H1 (cell line): ENCODE measurements around the gene MVK. TPM values are rescaled to one million over a fixed set of nuclear protein-coding genes. Genes with fewer than 3 reads are reported as not detected.

Source experiments
- CTCF ChIA-PET: fragments of 300-600 bp; sonication (Branson Sonifier 250); formaldehyde crosslinking; loops from one replicate; lab custom pipeline; 2021; ENCODE audit not compliant: partially characterized antibody; lab: Charles Lee
- POLR2A ChIA-PET: fragments of 300-600 bp; sonication (Branson Sonifier 250); formaldehyde crosslinking; loops from one replicate; lab custom pipeline; 2021; ENCODE audit warnings: inconsistent platforms; ENCODE audit not compliant: partially characterized antibody; lab: Charles Lee
- DNase-seq, 2 experiments: peaks; one replicate each; pipeline versions ENCODE4 v3.0.0 to v3.0.0-alpha.2; 2010 to 2022; ENCODE audit warnings: low spot score in 2 of 2, low read depth in 1 of 2, mixed read lengths in 1 of 2
- FAIRE-seq: peaks from 2 replicates; lab custom pipeline; 2011; peaks lifted over from hg19 to GRCh38; lab: Jason Lieb, UNC
- H2AFZ ChIP-seq: 2 replicates; pipeline ENCODE4 v1.8.1; 2012; ENCODE audit warnings: low read length, inconsistent platforms
- H2AK5ac ChIP-seq: 2 replicates; pipeline ENCODE4 v1.6.1; 2013; ENCODE audit warnings: low read depth, low read length
- H2BK120ac ChIP-seq: replicated peaks from 2 replicates; pipeline ENCODE3; 2013; ENCODE audit warnings: low read depth, low read length, inconsistent platforms
- H2BK12ac ChIP-seq: 2 replicates; pipeline ENCODE4 v1.6.1; 2013; ENCODE audit warnings: low read depth, low read length
- H2BK15ac ChIP-seq: 2 replicates; pipeline ENCODE4 v1.6.1; 2013; ENCODE audit warnings: low read length
- H2BK20ac ChIP-seq: 2 replicates; pipeline ENCODE4 v1.6.1; 2013; ENCODE audit warnings: low read length
- H2BK5ac ChIP-seq: 2 replicates; pipeline ENCODE4 v1.6.1; 2013; ENCODE audit warnings: low read depth, low read length
- H3K14ac ChIP-seq: 2 replicates; pipeline ENCODE4 v1.6.1; 2013; ENCODE audit warnings: inconsistent platforms; ENCODE audit not compliant: insufficient read length
- H3K18ac ChIP-seq: 2 replicates; pipeline ENCODE4 v1.6.1; 2013; ENCODE audit warnings: low read length; ENCODE audit errors: extremely low read depth
- H3K23ac ChIP-seq: 2 replicates; pipeline ENCODE4 v1.6.1; 2013; ENCODE audit warnings: inconsistent platforms; ENCODE audit not compliant: insufficient read length
- H3K23me2 ChIP-seq: 2 replicates; pipeline ENCODE4 v1.6.1; 2013; ENCODE audit warnings: low read depth, low read length
- H3K27ac ChIP-seq: 2 replicates; pipeline ENCODE4 v1.6.1; 2011; ENCODE audit warnings: low read depth, low read length, inconsistent platforms
- H3K27me3 ChIP-seq, 4 experiments: replicated peaks in 1 of 4; 1 replicate in 1 of 4; 2 replicates in 3 of 4; pipeline versions ENCODE4 v1.6.1 to v1.8.1; 2011 to 2013; ENCODE audit warnings: low read length in 3 of 4, mild to moderate bottlenecking in 3 of 4, inconsistent platforms in 2 of 4, mixed read lengths in 2 of 4, moderate library complexity in 1 of 4; ENCODE audit not compliant: control insufficient read depth in 3 of 4, insufficient read depth in 3 of 4; ENCODE audit errors: extremely low read depth in 1 of 4
- H3K36me3 ChIP-seq, 4 experiments: 2 replicates each; pipeline versions ENCODE4 v1.6.1 to v1.8.1; 2011 to 2013; ENCODE audit warnings: mild to moderate bottlenecking in 4 of 4, low read length in 3 of 4, moderate library complexity in 2 of 4, control low read depth in 1 of 4, inconsistent platforms in 1 of 4; ENCODE audit not compliant: insufficient read depth in 4 of 4, control insufficient read depth in 2 of 4
- H3K4ac ChIP-seq: replicated peaks from 2 replicates; pipeline ENCODE3; 2013; ENCODE audit warnings: low read length, low read depth, mixed read lengths, inconsistent platforms; ENCODE audit not compliant: insufficient read length
- H3K4me1 ChIP-seq, 4 experiments: replicated peaks in 1 of 4; 1 replicate in 1 of 4; 2 replicates in 3 of 4; pipeline versions ENCODE4 v1.6.1 to v1.8.1; 2011 to 2013; ENCODE audit warnings: low read length in 3 of 4, inconsistent platforms in 2 of 4, mixed read lengths in 1 of 4; ENCODE audit not compliant: insufficient read depth in 4 of 4, control insufficient read depth in 3 of 4
- H3K4me2 ChIP-seq, 2 experiments: 2 replicates each; pipeline versions ENCODE4 v1.6.1 to v1.8.1; 2011 to 2013; ENCODE audit warnings: low read depth in 2 of 2, low read length in 2 of 2, control low read depth in 1 of 2, inconsistent platforms in 1 of 2, mild to moderate bottlenecking in 1 of 2; ENCODE audit not compliant: insufficient read depth in 1 of 2
- H3K4me3 ChIP-seq, 4 experiments: fragments of 200-600, 300-600 bp in 1 of 4; sonication (generic), shearing (Covaris generic), sonication (Bioruptor Twin) in 1 of 4; 2 replicates each; pipeline versions ENCODE4 v1.5.1 to v1.8.1; 2011 to 2016; ENCODE audit warnings: low read length in 4 of 4, low read depth in 3 of 4, control low read depth in 2 of 4, inconsistent platforms in 2 of 4, mild to moderate bottlenecking in 2 of 4, mixed read lengths in 1 of 4, moderate library complexity in 1 of 4; ENCODE audit not compliant: insufficient read depth in 2 of 4; ENCODE audit errors: extremely low read depth in 1 of 4
- H3K56ac ChIP-seq: replicated peaks from 2 replicates; pipeline ENCODE3; 2013; ENCODE audit warnings: low read depth, mild to moderate bottlenecking, mixed read lengths, low read length, inconsistent platforms; ENCODE audit not compliant: insufficient read length
- H3K79me1 ChIP-seq: 2 replicates; pipeline ENCODE4 v1.6.1; 2013; ENCODE audit warnings: low read depth, low read length, control low read depth
- H3K79me2 ChIP-seq, 2 experiments: 2 replicates each; pipeline versions ENCODE4 v1.6.1 to v1.8.1; 2012 to 2013; ENCODE audit warnings: low read length in 2 of 2, mild to moderate bottlenecking in 2 of 2, inconsistent platforms in 1 of 2; ENCODE audit not compliant: insufficient read depth in 2 of 2, control insufficient read depth in 1 of 2
- H3K9ac ChIP-seq, 4 experiments: replicated peaks in 1 of 4; 1 replicate in 1 of 4; 2 replicates in 3 of 4; pipeline versions ENCODE4 v1.6.1 to v1.8.1; 2011 to 2013; ENCODE audit warnings: low read depth in 3 of 4, low read length in 3 of 4, control low read depth in 2 of 4, mild to moderate bottlenecking in 2 of 4, moderate library complexity in 2 of 4, inconsistent platforms in 1 of 4; ENCODE audit errors: extremely low read depth in 1 of 4
- H3K9me3 ChIP-seq, 2 experiments: 2 replicates each; pipeline versions ENCODE4 v1.6.1 to v1.8.1; 2012 to 2013; ENCODE audit warnings: mild to moderate bottlenecking in 2 of 2, moderate library complexity in 2 of 2, control low read depth in 1 of 2, inconsistent platforms in 1 of 2, low read depth in 1 of 2, low read length in 1 of 2, mixed read lengths in 1 of 2; ENCODE audit not compliant: insufficient read depth in 2 of 2
- H4K20me1 ChIP-seq, 2 experiments: replicated peaks in 1 of 2; 2 replicates each; pipeline versions ENCODE3 to v1.8.1; 2011 to 2013; ENCODE audit warnings: inconsistent platforms in 2 of 2, low read length in 2 of 2, mild to moderate bottlenecking in 1 of 2; ENCODE audit not compliant: insufficient read depth in 2 of 2, control insufficient read depth in 1 of 2
- H4K5ac ChIP-seq: 2 replicates; pipeline ENCODE4 v1.6.1; 2013; ENCODE audit warnings: low read length, low read depth, mixed read lengths, inconsistent platforms; ENCODE audit not compliant: insufficient read length
- H4K8ac ChIP-seq: 2 replicates; pipeline ENCODE4 v1.8.0; 2013; ENCODE audit warnings: mild to moderate bottlenecking, moderate library complexity, low read length, inconsistent platforms; ENCODE audit not compliant: insufficient read depth; ENCODE audit errors: extremely low read depth
- H4K91ac ChIP-seq: replicated peaks from 2 replicates; pipeline ENCODE3; 2013; ENCODE audit warnings: low read length, mixed read lengths, inconsistent platforms; ENCODE audit not compliant: insufficient read length
- BCL11A ChIP-seq, 2 experiments: IDR thresholded peaks; one replicate each; pipeline ENCODE4 v1.6.1; 2011; ENCODE audit warnings: low read depth in 2 of 2, low read length in 2 of 2, mild to moderate bottlenecking in 2 of 2
- GTF2F1 ChIP-seq: IDR thresholded peaks from 2 replicates; pipeline ENCODE4 v1.6.1; 2012; ENCODE audit warnings: low read depth, low read length, improper control_type of control experiment, borderline replicate concordance
- HDAC2 ChIP-seq, 2 experiments: fragments of 300-600 bp in 1 of 2; sonication (generic) in 1 of 2; IDR thresholded peaks; 2 replicates each; pipeline ENCODE4 v1.6.1; 2011 to 2012; ENCODE audit warnings: low read depth in 2 of 2, low read length in 2 of 2, mild to moderate bottlenecking in 2 of 2, moderate library complexity in 2 of 2, borderline replicate concordance in 1 of 2, inconsistent platforms in 1 of 2
- SP1 ChIP-seq: IDR thresholded peaks from 2 replicates; pipeline ENCODE4 v1.6.1; 2011; ENCODE audit warnings: low read depth, low read length
- SP2 ChIP-seq: IDR thresholded peaks from 2 replicates; pipeline ENCODE4 v1.6.1; 2012; ENCODE audit warnings: mild to moderate bottlenecking, low read length, inconsistent platforms
- TCF12 ChIP-seq: IDR thresholded peaks from 2 replicates; pipeline ENCODE4 v1.6.1; 2011; ENCODE audit warnings: low read depth, mild to moderate bottlenecking, low read length
- WGBS, 2 experiments: shearing (Covaris generic) in 1 of 2; methylation state at CpG; one replicate each; pipeline versions ENCODE4 v1.1.6 to v1.1.7; 2013 to 2015; ENCODE audit warnings: low lambda C conversion rate in 2 of 2, mixed read lengths in 2 of 2, inconsistent platforms in 1 of 2, low coverage in 1 of 2, missing lambda C conversion rate in 1 of 2; ENCODE audit not compliant: insufficient replicate concordance in 2 of 2, insufficient coverage in 1 of 2, insufficient read length in 1 of 2; ENCODE audit errors: extremely low coverage in 1 of 2, missing lambda C conversion rate in 1 of 2; 5-methylcytosine and 5-hydroxymethylcytosine counted together
- polyA plus RNA-seq, 7 experiments: library from polyadenylated mRNA; depleted of rRNA in 3 of 7; stranded (reverse) in 5 of 7; unstranded in 2 of 7; fragments of >200 nt in 5 of 7; fragments of 200-250 nt in 2 of 7; gene quantifications; 1 replicate in 5 of 7; 2 replicates in 1 of 7; 4 replicates in 1 of 7; pipeline versions ENCODE4 v1.2.1 to v1.2.3, GENCODE V29; 2011 to 2013; ENCODE audit warnings: missing spikeins in 2 of 7, mixed read lengths in 2 of 7
- total RNA-seq: library from RNA; stranded (reverse); fragmentation: NEBNext Ultra II Directional; extraction: Animal tissue kit (Norgen Biotek cat#: 25700); gene quantifications from 2 replicates; pipeline ENCODE4 v1.2.1, GENCODE V29; 2021

MVK gene
- total and polyA plus RNA-seq, 2 of the 8 experiments (the other 6 are each of a cell fraction or from before 2014, with no cell fraction given): 15.7 to 20.9 TPM

DNA sequence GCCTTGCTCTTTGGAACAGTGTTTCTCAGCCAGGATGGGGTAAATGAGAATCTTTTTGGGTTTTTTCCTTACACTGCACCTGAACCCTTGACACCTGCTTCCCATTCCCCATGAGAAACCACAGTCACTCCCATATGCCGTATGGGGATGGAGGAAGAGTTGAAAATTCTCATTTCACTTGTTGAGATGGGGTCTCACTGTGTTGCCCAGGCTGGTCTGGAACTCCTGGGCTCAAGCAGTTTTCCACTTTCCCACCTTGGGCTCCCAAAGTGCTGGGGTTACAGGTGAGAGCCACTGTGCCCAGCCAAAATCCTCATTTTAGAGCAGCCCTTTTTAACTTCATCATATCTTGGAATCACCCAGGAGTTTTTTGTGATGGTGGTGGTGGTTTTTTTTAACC, 3.7 kb downstream of the MVK start:
- no peak overlapping the region for H3K27ac ChIP-seq
- no peaks in the 10 kb centered on the region for H3K9me3 ChIP-seq
- H3K14ac ChIP-seq: no peak overlapping the region
- no peak overlapping the region for H3K23ac ChIP-seq
- H3K27me3 ChIP-seq: no peaks in the 10 kb centered on the region
- H2BK120ac ChIP-seq: no peak overlapping the region
- no peaks in the 10 kb centered on the region for H3K79me1 ChIP-seq
- H2BK5ac ChIP-seq: no peak overlapping the region
- no peak overlapping the region for H4K91ac ChIP-seq
- no peak overlapping the region for H2BK20ac ChIP-seq
- POLR2A ChIA-PET: no interaction called here
- H3K4me1 ChIP-seq: peaks cover 2 to 4% (median 3%) of the 10 kb centered on the region in 4 experiments; a peak in 4 of 7 replicates
- no peak overlapping the region for H2BK12ac ChIP-seq
- peaks cover 8 to 57% (median 18%) of the 10 kb centered on the region in 4 experiments; a peak in 6 of 8 replicates for H3K36me3 ChIP-seq
- 100% methylated on average over 1 of the region's 1 CpG; no CpG with 5 or more reads in 1 of the 2 experiments for WGBS, 2 experiments
- no peak overlapping the region for H4K5ac ChIP-seq
- H3K4ac ChIP-seq: no peak overlapping the region
- no peak overlapping the region for H3K18ac ChIP-seq
- H3K23me2 ChIP-seq: peaks cover 5% of the 10 kb centered on the region; the same call in 1 of the 2 replicates
- peaks cover 0 to 6% of the 10 kb centered on the region in 2 experiments; a peak in 1 of 4 replicates for H3K79me2 ChIP-seq
- TF ChIP-seq SP2 (no peak), SP1 (no peak), GTF2F1 (no peak), BCL11A (IDR thresholded peaks at IDR 0.05; ENCODE audit: low read depth in 2 of 2, low read length in 2 of 2) (no peak), TCF12 (no peak), HDAC2 (IDR thresholded peaks at IDR 0.05; ENCODE audit: borderline replicate concordance in 1 of 2, low read depth in 2 of 2, low read length in 2 of 2) (no peak)
- CTCF ChIA-PET: interaction anchor here (0.6 kb wide), 1 partner anchor 23 kb away, joined by 3 read pairs; no protein-coding TSS in a partner anchor
- FAIRE-seq (no peak), DNase-seq (no peak)
- H3K4me2 ChIP-seq: no peak overlapping the region
- H3K56ac ChIP-seq: no peak overlapping the region
- no peak overlapping the region for H4K8ac ChIP-seq
- H3K4me3 ChIP-seq: no peak overlapping the region
- no peak overlapping the region for H2BK15ac ChIP-seq
- H4K20me1 ChIP-seq: peaks cover 0 to 5% of the 10 kb centered on the region in 2 experiments
- H2AK5ac ChIP-seq: no peak overlapping the region
- no peak overlapping the region for H3K9ac ChIP-seq
- H2AFZ ChIP-seq: no peak overlapping the region
